Right atrium auricular region (tissue), 2 donors: ENCODE measurements around the gene C20orf144. TPM values are rescaled to one million over a fixed set of nuclear protein-coding genes. Genes with fewer than 3 reads are reported as not detected.

Experiments
- DNase-seq: peaks from one replicate; pipeline ENCODE4 v3.0.0-alpha.2; 2019; ENCODE audit warnings: low spot score
- H3K27ac ChIP-seq, 2 donors: fragments of 200-600 bp; sonication (generic); 1 replicate in 1 of 2; 2 replicates in 1 of 2; pipeline ENCODE4 v1.5.1; 2016 to 2019
- H3K27me3 ChIP-seq, 2 donors: fragments of 200-600 bp; sonication (generic); one replicate each; pipeline versions ENCODE4 v1.5.1 to v1.6.0; 2017 to 2019
- H3K36me3 ChIP-seq: fragments of 200-600 bp; sonication (generic); one replicate; pipeline ENCODE4 v1.5.1; 2016
- H3K4me1 ChIP-seq, 2 donors: fragments of 200-600 bp; sonication (generic); one replicate each; pipeline versions ENCODE4 v1.5.1 to v1.6.0; 2017 to 2019
- H3K4me3 ChIP-seq, 2 donors: fragments of 200-600 bp; sonication (generic); 1 replicate in 1 of 2; 2 replicates in 1 of 2; pipeline ENCODE4 v1.5.1; 2017 to 2019; ENCODE audit warnings: mild to moderate bottlenecking in 1 of 2, moderate library complexity in 1 of 2
- H3K9me3 ChIP-seq, 2 donors: fragments of 200-600 bp; sonication (generic); one replicate each; pipeline ENCODE4 v1.5.1; 2019
- CTCF ChIP-seq, 2 donors: fragments of 200-600 bp; sonication (generic); IDR thresholded peaks; one replicate each; pipeline ENCODE4 v1.5.1; 2019; ENCODE audit warnings: antibody characterized with exemption in 2 of 2
- total RNA-seq, 2 donors: library from RNA; depleted of rRNA; stranded (reverse); fragments of >200 nt; gene quantifications; one replicate each; pipeline ENCODE4 v1.1.0, GENCODE V29; 2016

Gene C20orf144
- total RNA-seq, 2 donors from 2014 or later: not detected

GRCh38 chr20:33709398-33709797 lies 47.3 kb downstream of the C20orf144 start:
- Histone ChIP-seq H3K9me3 (no peaks in the 10 kb centered on the region), H3K27me3 (no peaks in the 10 kb centered on the region), H3K4me3 (no peak overlapping the region), H3K27ac (no peak overlapping the region), H3K36me3 (peaks cover 37% of the 10 kb centered on the region), H3K4me1 (no peaks in the 10 kb centered on the region)
- no peak for TF ChIP-seq CTCF (IDR thresholded peaks at IDR 0.05)
- no peak for DNase-seq

GRCh38 chr20:33709905-33710541 lies 47.9 kb downstream of the C20orf144 start:
- Histone ChIP-seq H3K27ac (no peak overlapping the region), H3K4me1 (no peaks in the 10 kb centered on the region), H3K36me3 (peaks cover 39% of the 10 kb centered on the region), H3K4me3 (no peak overlapping the region), H3K27me3 (no peaks in the 10 kb centered on the region), H3K9me3 (no peaks in the 10 kb centered on the region)
- no peak for DNase-seq
- no peak for TF ChIP-seq CTCF (IDR thresholded peaks at IDR 0.05)

GRCh38 chr20:33710681-33711445 lies 48.7 kb downstream of the C20orf144 start:
- H3K27me3 ChIP-seq: no peaks in the 10 kb centered on the region
- H3K4me3 ChIP-seq: no peak overlapping the region
- H3K36me3 ChIP-seq: peaks cover 39% of the 10 kb centered on the region
- H3K9me3 ChIP-seq: no peaks in the 10 kb centered on the region
- H3K27ac ChIP-seq: no peak overlapping the region
- DNase-seq: no peak
- no peak for TF ChIP-seq CTCF (IDR thresholded peaks at IDR 0.05)
- no peaks in the 10 kb centered on the region for H3K4me1 ChIP-seq

GRCh38 chr20:33711446-33711738 lies 49.3 kb downstream of the C20orf144 start:
- Histone ChIP-seq H3K4me3 (no peak overlapping the region), H3K27me3 (no peaks in the 10 kb centered on the region), H3K27ac (no peak overlapping the region), H3K36me3 (peaks cover 39% of the 10 kb centered on the region), H3K9me3 (no peaks in the 10 kb centered on the region), H3K4me1 (no peaks in the 10 kb centered on the region)
- no peak for TF ChIP-seq CTCF (IDR thresholded peaks at IDR 0.05)
- DNase-seq: no peak

Other genes with a start within 250 kb of the C20orf144 start
- gene SNTA1, start 218.6 kb upstream of the C20orf144 start, total RNA-seq: 100 to 1,000 TPM; 183 to 295 TPM
- gene CBFA2T2, start 172.2 kb upstream of the C20orf144 start, total RNA-seq: 10 to 100 TPM in 1 of 2 donors, 1 to 10 TPM in 1; 9.8 to 10.4 TPM
- gene ACTL10, start 4.6 kb downstream of the C20orf144 start, total RNA-seq: under 1 TPM; 0.33 to 0.79 TPM
- 10 to 100 TPM; 81.7 to 88.4 TPM for gene NECAB3, start 12.1 kb downstream of the C20orf144 start, total RNA-seq
- gene E2F1, start 24.1 kb downstream of the C20orf144 start, total RNA-seq: under 1 TPM; 0.31 to 0.33 TPM
- gene PXMP4, start 58.0 kb downstream of the C20orf144 start, total RNA-seq: 1 to 10 TPM; 4.5 to 9.8 TPM
- 1 to 10 TPM; 1.0 to 1.8 TPM for gene ZNF341, start 69.7 kb downstream of the C20orf144 start, total RNA-seq
- gene CHMP4B, start 149.0 kb downstream of the C20orf144 start, total RNA-seq: 10 to 100 TPM; 57.0 to 79.5 TPM